HEK293 (cell line): ENCODE data around the gene SEMA6A.

Experiments used
- CTCF ChIA-PET: fragments of 350-600 bp; formaldehyde crosslinking; extraction: SDS; loops from one replicate; lab custom pipeline; 2021; ENCODE audit warnings: antibody characterized with exemption; lab: Yijun Ruan, JAX
- POLR2A ChIA-PET: fragments of 300-600 bp; formaldehyde crosslinking; extraction: SDS; loops from one replicate; lab custom pipeline; 2020; ENCODE audit warnings: antibody characterized with exemption, inconsistent platforms; lab: Yijun Ruan, JAX
- H3K27ac ChIP-seq: fragments of 200-500 bp; sonication (Bioruptor generic); 2 replicates; pipeline ENCODE4 v1.5.1; 2014; ENCODE audit warnings: low read depth, low read length, control low read depth, inconsistent platforms; ENCODE audit errors: extremely low read depth
- H3K36me3 ChIP-seq, 2 experiments: fragments of 200-500 bp in 1 of 2; sonication (Bioruptor generic) in 1 of 2; 1 replicate in 1 of 2; 2 replicates in 1 of 2; pipeline ENCODE4 v1.5.1; 2014 to 2017; ENCODE audit warnings: inconsistent platforms in 2 of 2, low read length in 2 of 2; ENCODE audit not compliant: control insufficient read depth in 2 of 2, insufficient read depth in 1 of 2
- H3K4me1 ChIP-seq: fragments of 200-500 bp; sonication (Bioruptor generic); 2 replicates; pipeline ENCODE4 v1.5.1; 2014; ENCODE audit warnings: mild to moderate bottlenecking, low read length, inconsistent platforms; ENCODE audit not compliant: control insufficient read depth, insufficient read depth
- H3K4me3 ChIP-seq: 2 replicates; pipeline ENCODE4 v1.5.1; 2011; ENCODE audit warnings: low read depth, mild to moderate bottlenecking, control low read depth, low read length, moderate library complexity
- H3K9me3 ChIP-seq: fragments of 200-500 bp; sonication (Bioruptor generic); 2 replicates; pipeline ENCODE4 v1.5.1; 2014; ENCODE audit warnings: low read depth, low read length, inconsistent platforms; ENCODE audit not compliant: control insufficient read depth, insufficient read depth
- FEZF1 ChIP-seq: fragments of 450-650 bp; formaldehyde crosslinking; IDR thresholded peaks from 2 replicates; pipeline ENCODE4 v1.5.1; 2016; ENCODE audit warnings: missing biosample characterization, missing genetic modification characterization
- GLIS1 ChIP-seq: fragments of 450-650 bp; formaldehyde crosslinking; IDR thresholded peaks from 2 replicates; pipeline ENCODE4 v1.5.1; 2016; ENCODE audit warnings: missing biosample characterization, missing genetic modification characterization
- HIC1 ChIP-seq: fragments of 450-650 bp; formaldehyde crosslinking; IDR thresholded peaks from 2 replicates; pipeline ENCODE4 v1.5.1; 2016; ENCODE audit warnings: missing biosample characterization, missing genetic modification characterization
- HOXA7 ChIP-seq: sonication (generic); formaldehyde crosslinking; IDR thresholded peaks from 2 replicates; pipeline ENCODE4 v1.8.1; 2022; ENCODE audit warnings: missing genetic modification reagents, borderline replicate concordance
- INSM2 ChIP-seq: fragments of 450-650 bp; formaldehyde crosslinking; IDR thresholded peaks from 2 replicates; pipeline ENCODE4 v1.5.1; 2016; ENCODE audit warnings: missing biosample characterization, missing genetic modification characterization
- KLF16 ChIP-seq: fragments of 450-650 bp; formaldehyde crosslinking; IDR thresholded peaks from 2 replicates; pipeline ENCODE4 v1.5.1; 2017; ENCODE audit warnings: missing biosample characterization, missing genetic modification characterization
- KLF8 ChIP-seq: fragments of 450-650 bp; formaldehyde crosslinking; IDR thresholded peaks from 2 replicates; pipeline ENCODE4 v1.5.1; 2016; ENCODE audit warnings: missing biosample characterization, missing genetic modification characterization
- OVOL3 ChIP-seq: fragments of 450-650 bp; formaldehyde crosslinking; IDR thresholded peaks from 2 replicates; pipeline ENCODE4 v1.5.1; 2016; ENCODE audit warnings: missing biosample characterization, missing genetic modification characterization
- SCRT2 ChIP-seq: fragments of 450-650 bp; formaldehyde crosslinking; IDR thresholded peaks from 2 replicates; pipeline ENCODE4 v1.5.1; 2016; ENCODE audit warnings: missing biosample characterization, missing genetic modification characterization
- ZFHX2 ChIP-seq: fragments of 450-650 bp; formaldehyde crosslinking; conservative IDR thresholded peaks from 2 replicates; pipeline ENCODE4 v1.5.1; 2016; ENCODE audit warnings: missing biosample characterization, missing genetic modification characterization
- ZFP69B ChIP-seq: fragments of 450-650 bp; formaldehyde crosslinking; IDR thresholded peaks from 2 replicates; pipeline ENCODE4 v1.5.1; 2016; ENCODE audit warnings: missing biosample characterization, missing genetic modification characterization
- ZIC2 ChIP-seq: fragments of 450-650 bp; formaldehyde crosslinking; IDR thresholded peaks from 2 replicates; pipeline ENCODE4 v1.5.1; 2016; ENCODE audit warnings: missing biosample characterization, missing genetic modification characterization
- ZNF132 ChIP-seq: fragments of 450-650 bp; formaldehyde crosslinking; IDR thresholded peaks from 2 replicates; pipeline ENCODE4 v1.5.1; 2017; ENCODE audit warnings: missing biosample characterization, missing genetic modification characterization, borderline replicate concordance
- ZNF184 ChIP-seq: fragments of 450-650 bp; IDR thresholded peaks from 2 replicates; pipeline ENCODE4 v1.5.1; 2018; ENCODE audit warnings: missing biosample characterization, mild to moderate bottlenecking, missing genetic modification characterization
- ZNF239 ChIP-seq: fragments of 450-650 bp; formaldehyde crosslinking; IDR thresholded peaks from 2 replicates; pipeline ENCODE4 v1.5.1; 2016; ENCODE audit warnings: missing biosample characterization, missing genetic modification characterization
- ZNF280C ChIP-seq: fragments of 450-650 bp; formaldehyde crosslinking; IDR thresholded peaks from 2 replicates; pipeline ENCODE4 v1.5.1; 2016; ENCODE audit warnings: missing biosample characterization, missing genetic modification characterization
- ZNF280D ChIP-seq: fragments of 450-650 bp; formaldehyde crosslinking; IDR thresholded peaks from 2 replicates; pipeline ENCODE4 v1.5.1; 2016; ENCODE audit warnings: missing biosample characterization, missing genetic modification characterization
- ZNF302 ChIP-seq: fragments of 450-650 bp; formaldehyde crosslinking; IDR thresholded peaks from 2 replicates; pipeline ENCODE4 v1.5.1; 2016; ENCODE audit warnings: missing biosample characterization, missing genetic modification characterization, low read depth
- ZNF335 ChIP-seq: fragments of 450-650 bp; formaldehyde crosslinking; conservative IDR thresholded peaks from 2 replicates; pipeline ENCODE4 v1.5.1; 2016; ENCODE audit warnings: missing biosample characterization, missing genetic modification characterization
- ZNF366 ChIP-seq: fragments of 450-650 bp; formaldehyde crosslinking; conservative IDR thresholded peaks from 2 replicates; pipeline ENCODE4 v1.5.1; 2016; ENCODE audit warnings: missing biosample characterization, missing genetic modification characterization
- ZNF391 ChIP-seq: fragments of 450-650 bp; formaldehyde crosslinking; IDR thresholded peaks from 2 replicates; pipeline ENCODE4 v1.5.1; 2016; ENCODE audit warnings: low read depth, missing biosample characterization, missing genetic modification characterization, borderline replicate concordance
- ZNF449 ChIP-seq: fragments of 450-650 bp; formaldehyde crosslinking; IDR thresholded peaks from 2 replicates; pipeline ENCODE4 v1.5.1; 2017; ENCODE audit warnings: missing biosample characterization, mild to moderate bottlenecking, missing genetic modification characterization, moderate library complexity
- ZNF521 ChIP-seq: fragments of 450-650 bp; formaldehyde crosslinking; IDR thresholded peaks from 2 replicates; pipeline ENCODE4 v1.5.1; 2017; ENCODE audit warnings: missing biosample characterization, mild to moderate bottlenecking, missing genetic modification characterization
- ZNF623 ChIP-seq: fragments of 450-650 bp; formaldehyde crosslinking; IDR thresholded peaks from 2 replicates; pipeline ENCODE4 v1.5.1; 2016; ENCODE audit warnings: missing biosample characterization, missing genetic modification characterization
- ZNF660 ChIP-seq: fragments of 450-650 bp; IDR thresholded peaks from 2 replicates; pipeline ENCODE4 v1.5.1; 2018; ENCODE audit warnings: missing biosample characterization, mild to moderate bottlenecking, missing genetic modification characterization

The SEMA6A gene

GRCh38 chr5:116574367-116575325 is at the start of gene SEMA6A:
Gene SEMA6A (minus strand): TSS chr5:116574823. CDS start chr5:116504944, 69,879 bp downstream.
- POLR2A ChIA-PET = interaction anchor here (0.5 to 1.3 kb wide), 10 partner anchors 10 to 1067 kb away, joined by 3 to 5 read pairs (median 4); no protein-coding TSS in a partner anchor
- CTCF ChIA-PET = interaction anchor here (0.5 to 1.2 kb wide), 16 partner anchors 8 to 1753 kb away, joined by 3 to 10 read pairs (median 3); no protein-coding TSS in a partner anchor
- peak within 1 kb of the TSS; percentile 72 for H3K27ac ChIP-seq
- TF ChIP-seq SCRT2 = peak; percentile 77; the same call in 1 of the 2 replicates
- peak; percentile 92 for TF ChIP-seq ZIC2 (tag by site-specific recombination)
- TF ChIP-seq ZFP69B (tag by site-specific recombination) = peak; percentile 99
- peak; percentile 88 for TF ChIP-seq ZNF335 (tag by site-specific recombination)
- TF ChIP-seq ZNF280C (tag by site-specific recombination) = no peak
- TF ChIP-seq OVOL3 (tag by site-specific recombination) = peak; percentile 59
- peak; percentile 96 for TF ChIP-seq HIC1 (tag by site-specific recombination)
- TF ChIP-seq ZNF449 (tag by site-specific recombination) = peak; percentile 62
- TF ChIP-seq ZNF623 (tag by site-specific recombination) = peak; percentile 47; the same call in 1 of the 2 replicates
- TF ChIP-seq ZNF184 (tag by site-specific recombination) = peak; percentile 81
- peak; percentile 98 for TF ChIP-seq ZNF660
- no peak for TF ChIP-seq ZNF239 (tag by site-specific recombination)
- TF ChIP-seq ZNF280D (tag by site-specific recombination) = no peak; the same call in 1 of the 2 replicates
- TF ChIP-seq ZNF302 (tag by site-specific recombination) = no peak
- TF ChIP-seq KLF16 (tag by site-specific recombination) = peak; percentile 96
- peak; percentile 97; the same call in 1 of the 2 replicates for TF ChIP-seq ZNF391 (tag by site-specific recombination)
- peak; percentile 81 for TF ChIP-seq ZNF366 (tag by site-specific recombination)
- no peak for TF ChIP-seq ZNF521 (tag by site-specific recombination)
- TF ChIP-seq GLIS1 (tag by site-specific recombination) = peak; percentile 98
- peak; percentile 98 for TF ChIP-seq KLF8 (tag by site-specific recombination)
- TF ChIP-seq HOXA7 (CRISPR knock-in tag) = no peak
- TF ChIP-seq INSM2 = peak; percentile 95
- TF ChIP-seq ZFHX2 (tag by site-specific recombination) = peak; percentile 96
- TF ChIP-seq FEZF1 (tag by site-specific recombination) = peak; percentile 63
- no peak for TF ChIP-seq ZNF132

More at GRCh38 chr5:116574367-116575325, at the start of gene SEMA6A:
- peak within 1 kb of the TSS; percentile 68 for H3K4me3 ChIP-seq
- H3K4me1 ChIP-seq = peaks cover 14% of the 10 kb centered on the region
- no peaks in the 10 kb centered on the region for H3K9me3 ChIP-seq
- H3K36me3 ChIP-seq = no peaks in the 10 kb centered on the region
